Kidney glomerular epithelial cell (primary cell): Measurements from ENCODE around the gene RCE1.

Experiments used
- DNase-seq: peaks from one replicate; lab custom pipeline; 2025; lab: John Stamatoyannopoulos, UW

Gene RCE1

DNA sequence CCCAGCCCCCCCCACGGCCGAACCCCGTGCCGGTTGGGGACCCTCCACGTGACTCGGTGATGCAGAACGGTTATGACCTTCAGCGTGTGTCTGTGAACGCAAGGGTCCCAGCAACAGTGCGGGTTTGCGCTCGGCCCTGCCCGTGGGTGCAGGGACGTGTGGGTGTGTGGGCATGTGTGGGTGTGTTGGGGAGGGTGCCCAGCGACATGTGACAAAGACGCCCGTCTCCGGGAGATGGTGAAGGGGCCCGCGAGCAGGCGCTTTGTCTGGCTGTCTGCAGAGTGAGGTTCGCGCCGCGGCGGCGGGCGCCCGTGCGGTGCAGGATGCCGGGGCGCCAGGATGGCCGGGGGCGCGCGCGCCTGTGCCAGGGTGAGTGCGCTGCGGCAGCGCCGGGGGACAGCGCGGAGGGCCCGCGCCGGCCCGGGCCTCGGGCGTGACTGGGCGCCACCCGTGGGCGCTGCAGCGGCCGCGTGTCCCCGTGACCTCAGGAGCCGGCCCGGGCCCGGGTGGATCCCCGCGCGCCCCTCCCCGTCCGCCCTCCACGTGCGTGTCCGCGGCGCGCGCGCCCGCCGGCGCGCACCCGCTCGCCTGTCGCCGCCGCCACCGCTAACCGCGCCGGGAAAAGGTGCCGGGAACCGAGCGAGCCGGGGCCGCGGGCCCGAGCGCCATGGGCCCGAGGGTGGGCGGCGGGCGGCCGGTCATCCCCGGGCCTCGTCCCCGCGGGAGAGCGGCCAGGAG is 13.4 kb downstream of the RCE1 start, which contains the start of gene LRFN4:
Gene LRFN4 (plus strand): TSS at position 569 of the 738 bp plus-strand sequence. CDS start 681 bp downstream, outside the sequence.
- DNase-seq: peak; percentile 28

DNA sequence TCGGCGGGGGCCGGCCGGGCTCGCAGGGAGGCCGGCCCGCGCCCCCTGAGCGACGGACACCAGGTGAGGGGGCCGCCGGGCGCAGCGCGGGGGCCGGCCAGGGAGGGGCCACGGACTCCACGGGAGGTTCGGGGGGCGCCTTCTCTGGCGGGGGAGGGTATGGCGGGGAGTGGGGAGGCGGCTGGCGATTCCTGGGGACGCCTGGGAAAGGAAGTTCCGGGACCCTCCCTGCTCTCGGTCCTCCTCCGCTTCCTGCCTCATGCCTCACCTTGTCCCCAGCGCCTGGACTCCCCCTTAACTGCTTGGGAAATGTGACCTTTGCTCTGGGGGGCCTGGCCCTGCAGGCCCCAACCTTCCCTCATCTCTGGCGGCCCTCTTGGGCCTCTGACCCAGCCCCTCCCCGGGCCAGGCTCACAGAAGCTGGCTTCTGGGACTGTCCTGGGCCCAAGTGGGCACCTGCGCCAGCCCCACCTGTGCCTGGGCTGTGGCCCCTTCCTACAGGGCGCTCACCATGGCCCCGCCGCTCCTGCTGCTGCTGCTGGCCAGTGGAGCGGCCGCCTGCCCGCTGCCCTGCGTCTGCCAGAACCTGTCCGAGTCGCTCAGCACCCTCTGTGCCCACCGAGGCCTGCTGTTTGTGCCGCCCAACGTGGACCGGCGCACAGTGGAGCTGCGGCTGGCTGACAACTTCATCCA is 14.1 kb downstream of the RCE1 start:
- no peak for DNase-seq

DNA sequence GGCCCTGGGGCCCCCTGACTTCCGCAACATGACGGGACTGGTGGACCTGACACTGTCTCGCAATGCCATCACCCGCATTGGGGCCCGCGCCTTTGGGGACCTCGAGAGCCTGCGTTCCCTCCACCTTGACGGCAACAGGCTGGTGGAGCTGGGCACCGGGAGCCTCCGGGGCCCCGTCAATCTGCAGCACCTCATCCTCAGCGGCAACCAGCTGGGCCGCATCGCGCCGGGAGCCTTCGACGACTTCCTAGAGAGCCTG is 14.6 kb downstream of the RCE1 start:
- no peak for DNase-seq

DNA sequence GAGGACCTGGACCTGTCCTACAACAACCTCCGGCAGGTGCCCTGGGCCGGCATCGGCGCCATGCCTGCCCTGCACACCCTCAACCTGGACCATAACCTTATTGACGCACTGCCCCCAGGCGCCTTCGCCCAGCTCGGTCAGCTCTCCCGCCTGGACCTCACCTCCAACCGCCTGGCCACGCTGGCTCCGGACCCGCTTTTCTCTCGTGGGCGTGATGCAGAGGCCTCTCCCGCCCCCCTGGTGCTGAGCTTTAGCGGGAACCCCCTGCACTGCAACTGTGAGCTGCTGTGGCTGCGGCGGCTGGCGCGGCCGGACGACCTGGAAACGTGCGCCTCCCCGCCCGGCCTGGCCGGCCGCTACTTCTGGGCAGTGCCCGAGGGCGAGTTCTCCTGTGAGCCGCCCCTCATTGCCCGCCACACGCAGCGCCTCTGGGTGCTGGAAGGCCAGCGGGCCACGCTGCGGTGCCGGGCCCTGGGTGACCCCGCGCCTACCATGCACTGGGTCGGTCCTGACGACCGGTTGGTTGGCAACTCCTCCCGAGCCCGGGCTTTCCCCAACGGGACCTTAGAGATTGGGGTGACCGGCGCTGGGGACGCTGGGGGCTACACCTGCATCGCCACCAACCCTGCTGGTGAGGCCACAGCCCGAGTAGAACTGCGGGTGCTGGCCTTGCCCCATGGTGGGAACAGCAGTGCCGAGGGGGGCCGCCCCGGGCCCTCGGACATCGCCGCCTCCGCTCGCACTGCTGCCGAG is 15.1 kb downstream of the RCE1 start:
- no peak for DNase-seq

DNA sequence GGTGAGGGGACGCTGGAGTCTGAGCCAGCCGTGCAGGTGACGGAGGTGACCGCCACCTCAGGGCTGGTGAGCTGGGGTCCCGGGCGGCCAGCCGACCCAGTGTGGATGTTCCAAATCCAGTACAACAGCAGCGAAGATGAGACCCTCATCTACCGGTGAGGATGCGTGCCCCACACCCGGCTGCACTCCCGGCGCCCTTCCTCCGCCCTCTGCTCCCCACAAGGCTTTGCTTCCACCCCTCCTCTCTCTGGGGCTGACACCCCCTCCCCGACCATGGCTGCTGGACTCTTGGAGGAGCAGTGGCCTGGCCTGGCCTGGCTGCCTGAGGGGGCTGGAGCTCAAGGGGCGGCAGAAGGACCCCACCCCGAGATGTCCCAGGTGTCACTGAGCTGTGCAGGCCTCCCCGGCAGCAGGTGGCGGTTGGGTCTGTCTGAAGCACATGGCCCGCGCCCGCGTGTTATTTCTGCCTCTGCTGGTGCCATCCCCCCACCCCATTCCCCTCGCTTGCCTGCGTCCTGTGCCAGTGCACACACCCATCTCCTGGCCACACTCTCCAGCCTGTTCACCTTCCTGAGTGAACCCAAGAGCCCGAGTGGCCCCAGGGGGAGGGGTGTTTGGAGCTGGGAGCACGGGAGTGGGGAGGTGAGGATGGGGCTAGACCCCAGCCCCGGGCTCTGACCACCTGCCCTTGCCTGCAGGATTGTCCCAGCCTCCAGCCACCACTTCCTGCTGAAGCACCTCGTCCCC is 15.9 kb downstream of the RCE1 start:
- no peak for DNase-seq

DNA sequence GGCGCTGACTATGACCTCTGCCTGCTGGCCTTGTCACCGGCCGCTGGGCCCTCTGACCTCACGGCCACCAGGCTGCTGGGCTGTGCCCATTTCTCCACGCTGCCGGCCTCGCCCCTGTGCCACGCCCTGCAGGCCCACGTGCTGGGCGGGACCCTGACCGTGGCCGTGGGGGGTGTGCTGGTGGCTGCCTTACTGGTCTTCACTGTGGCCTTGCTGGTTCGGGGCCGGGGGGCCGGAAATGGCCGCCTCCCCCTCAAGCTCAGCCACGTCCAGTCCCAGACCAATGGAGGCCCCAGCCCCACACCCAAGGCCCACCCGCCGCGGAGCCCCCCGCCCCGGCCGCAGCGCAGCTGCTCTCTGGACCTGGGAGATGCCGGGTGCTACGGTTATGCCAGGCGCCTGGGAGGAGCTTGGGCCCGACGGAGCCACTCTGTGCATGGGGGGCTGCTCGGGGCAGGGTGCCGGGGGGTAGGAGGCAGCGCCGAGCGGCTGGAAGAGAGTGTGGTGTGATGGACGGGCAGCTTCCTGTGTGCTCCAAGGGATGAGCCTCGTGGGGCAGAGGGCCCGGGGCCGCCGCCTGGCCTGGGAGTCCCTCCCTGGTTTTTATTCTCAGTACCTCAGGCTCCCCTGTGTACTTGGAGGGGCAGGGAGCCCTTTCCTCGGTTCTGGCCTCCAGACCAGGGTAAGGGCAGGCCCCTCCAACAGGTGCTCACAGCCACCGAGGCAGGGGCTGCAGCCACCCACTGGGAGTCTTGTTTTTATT is 16.6 kb downstream of the RCE1 start:
- no peak for DNase-seq

DNA sequence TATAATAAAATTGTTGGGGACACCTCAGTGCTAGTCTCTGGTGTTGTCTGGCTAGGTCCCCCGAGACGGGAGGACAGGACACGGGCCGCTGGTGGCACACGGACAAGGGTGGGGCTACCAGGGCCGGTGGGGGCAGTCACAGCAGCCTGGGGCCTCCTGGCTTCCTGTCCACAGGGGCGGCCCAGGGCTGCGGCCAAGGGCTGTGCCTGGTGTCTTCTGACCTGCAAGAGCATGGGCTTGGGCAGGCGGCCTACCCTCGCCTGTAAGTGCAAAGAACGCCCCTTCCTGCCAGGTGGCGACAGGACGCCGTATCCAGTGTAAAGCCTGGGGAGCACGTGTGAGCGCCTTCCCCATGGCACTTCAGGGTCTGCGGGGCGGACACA is 17.2 kb downstream of the RCE1 start:
- DNase-seq: no peak

DNA sequence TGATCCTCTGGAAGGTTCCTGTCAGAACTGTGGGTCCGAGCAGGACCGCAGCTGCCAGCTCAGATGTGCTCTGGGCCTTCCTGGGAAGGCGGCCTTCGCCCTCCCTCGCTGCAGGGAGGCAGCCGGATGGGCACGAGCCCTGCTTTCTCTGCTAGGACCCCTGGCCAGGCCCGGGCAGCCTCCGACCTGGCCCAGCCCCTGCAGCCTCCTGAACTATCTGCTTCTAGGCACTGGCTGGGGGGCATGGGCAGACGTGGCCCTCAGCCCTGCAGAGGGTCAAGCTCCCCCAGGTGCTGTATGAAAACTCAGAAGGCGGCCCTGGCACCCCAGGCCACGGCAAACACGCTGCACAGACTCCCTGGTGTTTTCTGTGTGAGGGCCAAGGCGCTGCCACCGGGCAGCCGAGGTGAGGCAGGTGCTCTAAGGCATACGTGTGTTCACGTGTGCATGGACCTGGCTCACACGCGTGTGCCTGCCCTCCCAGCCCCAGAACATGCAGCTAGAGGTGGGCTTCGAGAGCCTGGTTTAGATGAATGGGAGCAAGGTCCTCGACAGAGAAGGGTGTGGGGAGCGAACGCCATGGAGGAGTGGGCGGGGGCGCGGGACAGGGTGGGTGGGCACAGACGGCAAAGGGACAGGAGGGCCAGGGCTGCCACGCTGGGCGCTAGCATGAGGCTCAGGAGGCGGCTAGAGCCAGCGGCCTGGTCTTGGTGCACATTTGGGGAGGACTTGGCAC is 18.0 kb downstream of the RCE1 start:
- DNase-seq: no peak

DNA sequence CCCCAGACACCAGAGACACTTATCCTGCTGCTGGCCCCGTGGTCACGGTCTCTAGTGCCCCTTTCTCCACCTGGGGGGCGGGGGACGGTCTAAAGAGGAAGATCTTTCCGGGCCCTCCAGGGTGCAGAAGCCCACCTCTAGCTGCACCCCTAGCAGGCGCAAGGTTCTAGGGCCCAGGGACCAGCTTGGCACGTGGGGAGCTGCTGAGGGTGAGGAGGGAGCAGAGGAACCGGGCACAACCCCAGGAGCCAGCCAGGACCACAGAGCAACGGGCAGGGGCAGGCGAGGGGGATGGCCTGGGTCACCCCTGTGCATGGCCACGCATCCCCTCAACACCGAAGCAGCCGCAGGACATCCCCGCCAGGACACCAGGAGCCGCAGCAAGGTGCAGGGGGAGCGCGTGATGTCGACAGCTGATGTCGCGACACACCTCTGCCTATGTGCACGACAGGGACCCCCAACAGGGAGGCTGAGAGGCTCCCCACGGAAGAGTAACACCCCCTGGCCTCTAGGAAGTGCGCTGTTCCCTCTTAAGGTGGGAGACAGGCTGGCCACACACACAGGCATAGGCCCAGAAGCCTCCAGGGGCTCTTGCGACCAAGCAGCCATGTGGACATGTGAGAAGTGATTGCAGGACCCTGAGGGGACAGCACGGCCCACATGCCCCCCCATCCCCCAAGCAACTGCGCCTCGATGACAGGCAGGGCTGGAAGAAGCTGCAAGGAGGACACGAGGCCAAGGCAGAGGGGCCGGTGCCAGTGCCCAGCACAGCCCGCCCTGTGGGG is 18.7 kb downstream of the RCE1 start:
- DNase-seq: no peak

DNA sequence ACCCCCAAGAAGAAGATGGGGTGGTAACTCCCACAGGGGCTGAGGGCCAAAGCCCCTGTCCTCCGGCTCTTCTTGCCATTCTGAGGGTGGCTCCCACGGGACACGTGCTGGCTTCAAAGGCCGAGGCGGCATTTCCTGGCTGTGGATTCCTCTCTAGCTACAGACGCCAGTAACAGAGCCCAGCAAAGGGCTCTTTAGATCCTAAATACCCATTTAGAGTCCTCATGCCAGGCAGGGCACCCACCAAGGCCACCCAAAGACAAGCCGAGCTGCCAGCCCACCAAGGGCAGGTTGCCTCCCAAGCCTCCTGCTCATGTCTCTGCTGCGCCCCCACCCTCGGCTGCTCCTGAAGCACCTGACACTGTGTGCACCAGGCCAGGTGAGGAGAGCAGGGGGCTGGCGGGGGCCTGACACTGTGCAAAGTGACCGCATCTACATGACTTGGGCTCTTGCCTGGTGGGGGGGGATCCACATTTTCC is 19.4 kb downstream of the RCE1 start:
- no peak for DNase-seq

DNA sequence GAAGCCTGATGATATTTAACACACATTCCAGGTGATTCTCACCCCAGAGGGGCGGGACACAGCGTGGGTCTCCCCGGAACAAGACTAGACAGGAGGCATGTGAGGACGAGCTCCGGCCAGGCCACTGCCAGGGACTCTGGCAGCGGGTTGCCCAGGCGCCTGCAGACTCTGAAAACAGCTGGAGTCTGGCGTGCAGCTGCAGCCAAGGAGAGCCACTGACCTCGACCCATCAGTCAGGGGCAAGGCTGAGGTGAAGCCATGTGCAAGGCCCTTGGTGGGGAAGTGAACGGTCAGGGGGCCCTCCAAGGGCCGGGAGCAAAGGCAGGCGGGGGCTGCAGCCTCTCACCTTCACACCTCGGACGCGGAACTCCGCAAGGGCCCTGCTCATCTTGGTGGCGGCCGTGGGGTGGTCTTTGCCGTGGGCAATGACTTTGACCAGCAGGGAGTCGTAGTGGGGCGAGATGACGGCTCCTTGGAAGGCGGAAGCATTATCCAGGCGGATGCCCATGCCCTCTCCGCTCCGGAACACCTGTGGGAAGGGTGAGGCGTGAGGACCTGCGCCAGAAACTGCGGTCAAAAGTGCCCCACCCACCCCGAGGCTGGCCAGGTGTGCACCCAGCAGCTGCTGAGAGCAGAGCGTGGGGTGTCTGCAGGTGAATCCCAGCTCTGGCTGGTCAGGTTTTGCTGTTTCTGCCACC is 20.3 kb downstream of the RCE1 start:
- no peak for DNase-seq

DNA sequence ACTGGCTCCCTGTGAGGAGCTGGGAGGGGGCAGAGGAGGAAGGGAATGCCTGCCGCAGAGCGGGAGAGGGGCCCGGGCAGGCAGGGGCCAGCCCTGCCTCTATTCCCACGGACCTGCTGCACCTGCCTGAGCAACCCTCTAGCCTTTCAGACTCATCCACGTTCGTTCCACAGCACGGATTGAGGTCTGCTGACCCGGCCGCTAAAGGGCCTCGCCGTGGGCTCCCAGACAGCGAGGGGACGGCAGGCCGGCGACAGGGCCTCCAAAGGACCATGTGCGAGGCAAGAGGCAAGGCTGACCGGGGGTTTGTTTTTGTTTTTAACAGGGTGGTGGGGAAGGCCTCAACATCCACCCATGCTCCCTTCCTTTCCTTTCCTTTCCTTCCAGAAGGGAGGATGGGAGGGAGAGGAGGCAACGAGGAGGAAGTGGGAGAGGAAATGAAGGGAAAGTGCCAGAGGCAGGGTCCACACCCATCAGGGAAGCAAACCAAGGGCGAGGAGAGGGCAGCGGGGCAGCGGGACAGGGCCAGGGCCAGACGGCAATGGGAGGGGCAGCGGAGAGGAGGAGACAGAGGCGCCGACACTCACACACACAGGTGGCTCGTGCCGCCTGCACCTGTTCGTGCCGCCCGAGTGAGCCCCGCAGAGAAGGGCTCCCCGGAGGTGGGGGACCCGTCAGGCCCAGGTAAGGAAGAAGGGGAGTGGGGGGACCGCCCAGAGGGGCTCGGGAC is 21.1 kb downstream of the RCE1 start:
- DNase-seq: no peak

DNA sequence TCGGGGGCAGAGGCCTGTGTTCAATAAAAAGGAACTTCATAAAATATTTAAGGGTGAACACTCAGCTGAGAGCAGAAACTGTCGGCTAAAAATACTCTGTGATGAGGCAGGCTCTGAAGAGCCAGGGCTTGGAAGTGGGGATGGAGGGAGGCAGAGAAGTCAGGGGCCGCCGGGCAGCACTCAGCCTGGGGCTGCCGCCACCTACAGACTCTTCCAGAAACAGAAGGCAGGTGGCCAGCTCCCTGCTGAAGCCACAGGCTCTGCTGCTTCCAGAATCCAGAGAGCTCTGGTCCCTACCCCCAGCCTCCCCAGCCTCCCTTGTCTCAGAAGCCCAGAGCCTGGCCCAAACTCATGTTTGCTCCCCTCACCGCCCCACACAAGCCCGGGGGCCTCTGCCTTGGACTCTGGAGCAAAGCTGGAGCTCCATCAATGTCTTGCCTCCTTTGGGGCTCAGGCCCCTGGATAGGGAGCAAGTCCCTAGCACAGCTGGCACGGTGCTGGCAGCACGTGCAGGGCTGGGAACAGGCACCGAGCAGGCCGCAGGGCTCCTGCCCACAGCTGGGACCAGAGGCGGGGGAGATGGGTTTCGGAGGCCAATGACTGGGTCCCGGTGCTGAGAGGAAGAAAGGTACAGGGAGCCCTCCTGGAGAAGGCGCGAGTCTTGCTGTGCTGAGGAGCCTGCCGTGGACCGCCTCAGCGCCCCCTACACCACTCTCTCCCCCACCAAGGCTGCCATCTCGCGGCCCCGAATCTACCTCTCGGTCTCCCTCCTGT is 21.9 kb downstream of the RCE1 start:
- no peak for DNase-seq

DNA sequence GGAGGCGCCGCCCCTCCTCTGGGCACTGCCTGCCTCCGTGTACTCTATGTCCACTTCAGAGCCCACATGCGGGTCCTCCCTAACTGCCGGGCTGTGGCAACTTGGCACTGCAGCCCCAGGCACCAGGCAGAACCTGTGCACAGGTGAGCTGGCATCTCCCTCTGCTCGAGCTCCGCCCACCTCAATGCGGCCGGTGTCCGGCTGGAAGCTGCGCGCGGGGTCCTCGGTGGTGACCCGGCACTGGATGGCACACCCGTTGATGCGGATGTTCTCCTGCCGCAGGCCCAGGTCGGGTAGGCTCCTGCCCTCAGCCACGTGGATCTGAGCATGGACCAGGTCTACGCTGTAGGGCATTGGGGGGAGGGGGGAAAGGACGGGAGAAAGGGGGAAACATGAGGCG is 22.8 kb downstream of the RCE1 start:
- no peak for DNase-seq

DNA sequence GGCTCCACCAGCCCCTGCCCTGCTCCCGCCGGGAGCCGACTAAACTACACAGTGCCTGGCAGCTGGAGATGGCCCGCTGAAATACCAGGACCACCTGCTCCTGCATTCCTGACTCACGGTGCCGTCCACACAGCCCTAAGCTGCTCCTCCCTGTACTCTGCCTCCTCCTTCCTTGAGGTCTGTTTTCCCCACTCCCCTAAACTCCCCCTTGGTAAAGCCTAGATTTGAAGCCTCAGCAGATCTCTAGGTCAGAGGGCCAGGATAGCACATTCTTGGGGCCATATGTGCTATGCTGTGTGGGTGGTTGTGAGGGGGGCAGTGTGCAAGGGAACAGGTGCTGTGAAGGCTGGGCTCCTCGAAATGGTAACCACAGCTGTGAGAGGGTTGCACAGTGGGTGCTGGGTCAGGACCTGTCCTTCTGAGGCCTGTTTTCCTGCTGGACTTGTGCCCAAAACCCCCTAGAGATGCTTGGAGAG is 23.3 kb downstream of the RCE1 start:
- no peak for DNase-seq

DNA sequence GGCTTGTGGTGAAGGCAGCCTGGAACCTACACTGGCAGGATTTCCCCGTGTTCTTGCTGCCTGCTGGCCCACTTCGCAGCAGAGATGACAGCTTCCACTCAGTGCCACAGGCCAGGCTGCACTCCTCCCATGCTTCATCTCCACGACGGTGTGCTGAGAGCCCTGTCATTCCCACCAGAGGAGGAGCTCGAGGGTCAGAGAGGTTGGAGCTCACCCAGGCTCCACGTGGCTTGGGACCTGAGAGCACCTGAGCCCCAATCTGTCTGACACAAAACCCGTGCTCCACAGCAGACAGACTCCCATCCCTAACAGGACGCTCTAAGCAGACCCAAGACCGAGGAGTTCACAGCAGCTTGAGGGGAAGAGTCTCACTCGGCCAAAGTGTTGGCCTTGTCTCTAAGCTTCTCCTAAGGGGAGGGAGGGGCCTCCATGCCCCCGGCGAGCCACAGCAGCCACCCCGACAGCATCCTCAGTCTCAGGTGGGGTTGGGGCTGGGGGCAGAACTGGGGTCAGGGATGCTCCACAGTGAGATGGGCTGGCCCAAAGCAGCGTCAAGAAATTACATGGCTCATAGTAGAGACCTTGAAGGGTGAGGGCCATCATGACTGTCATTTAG is 24.3 kb downstream of the RCE1 start:
- no peak for DNase-seq

DNA sequence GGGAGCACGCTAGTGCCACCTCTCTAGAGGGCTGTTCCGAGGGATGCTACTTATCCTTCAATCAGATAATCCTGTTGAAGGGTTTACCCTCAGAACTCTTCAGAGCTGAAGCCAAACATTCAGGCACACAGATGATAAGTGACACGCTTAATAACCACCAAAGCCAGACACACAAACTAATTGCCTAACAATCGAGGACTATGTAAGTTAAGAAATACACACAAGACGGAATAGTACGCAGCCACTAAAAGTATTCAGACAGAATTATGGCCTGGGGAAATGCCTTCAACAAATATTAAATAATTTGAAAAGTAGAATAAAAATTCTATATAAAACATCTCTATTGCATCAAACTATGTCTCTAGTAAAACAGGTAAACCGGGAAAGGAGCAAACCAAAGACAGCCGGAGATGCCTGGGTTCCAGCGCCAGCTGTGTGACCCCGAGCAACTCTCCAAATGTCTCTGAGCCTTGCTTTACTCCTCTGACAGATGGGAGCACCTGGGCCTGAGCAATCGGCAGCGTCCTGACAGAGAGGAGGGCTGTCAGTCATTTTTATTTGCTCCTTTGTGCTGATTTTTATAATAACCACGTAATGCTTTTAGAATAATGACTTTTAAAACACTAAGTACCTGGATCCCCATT is 25.0 kb downstream of the RCE1 start:
- no peak for DNase-seq
